ENCODE measurements around the gene OR10A3.

- TF ChIP-seq CTCF (IDR thresholded peaks at IDR 0.05): no peak
- TF ChIP-seq EZH2 (IDR thresholded peaks at IDR 0.05): no peak
Observed at GRCh38 chr11:7949934-7950333, 8.4 kb upstream of the OR10A3 start.
